Karpas-422 (cell line): ENCODE measurements around the gene RPL10A. TPM values are rescaled to one million over a fixed set of nuclear protein-coding genes. Genes with fewer than 3 reads are reported as not detected.

ENCODE experiments used
- DNase-seq: peaks from one replicate; pipeline ENCODE4 v3.0.0-alpha.2; 2015
- H2AFZ ChIP-seq: fragments of 200-600 bp; sonication (generic); 2 replicates; pipeline ENCODE4 v1.6.1; 2014; ENCODE audit warnings: antibody characterized with exemption, low read length, mixed read lengths
- H3K27ac ChIP-seq: fragments of 200-600 bp; sonication (generic); 2 replicates; pipeline ENCODE4 v1.5.1; 2014; ENCODE audit warnings: mild to moderate bottlenecking, low read length, moderate library complexity
- H3K27me3 ChIP-seq: fragments of 200-600 bp; sonication (generic); 2 replicates; pipeline ENCODE4 v1.6.1; 2014; ENCODE audit warnings: low read length, mixed read lengths
- H3K36me3 ChIP-seq: fragments of 200-600 bp; sonication (generic); 2 replicates; pipeline ENCODE4 v1.6.1; 2014; ENCODE audit warnings: low read length, mixed read lengths; ENCODE audit not compliant: insufficient read depth
- H3K4me1 ChIP-seq: fragments of 200-600 bp; sonication (generic); 2 replicates; pipeline ENCODE4 v1.6.1; 2014; ENCODE audit warnings: mild to moderate bottlenecking, low read length, mixed read lengths
- H3K4me2 ChIP-seq: fragments of 200-600 bp; sonication (generic); 2 replicates; pipeline ENCODE4 v1.6.1; 2014; ENCODE audit warnings: low read length, low read depth, mild to moderate bottlenecking; ENCODE audit not compliant: poor library complexity, severe bottlenecking
- H3K4me3 ChIP-seq: fragments of 200-600 bp; sonication (generic); 2 replicates; pipeline ENCODE4 v1.5.1; 2014; ENCODE audit warnings: mild to moderate bottlenecking, antibody characterized with exemption, low read length, mixed read lengths
- H3K79me2 ChIP-seq: fragments of 200-600 bp; sonication (generic); 2 replicates; pipeline ENCODE4 v1.6.1; 2014; ENCODE audit warnings: mild to moderate bottlenecking, low read length, mixed read lengths
- H3K9ac ChIP-seq: fragments of 200-600 bp; sonication (generic); 2 replicates; pipeline ENCODE4 v1.6.0; 2014; ENCODE audit warnings: low read length
- H3K9me2 ChIP-seq: fragments of 200-600 bp; sonication (generic), shearing (Covaris generic); replicated peaks from 2 replicates; pipeline ENCODE4 v1.6.0; 2014; ENCODE audit warnings: mild to moderate bottlenecking, low read length, moderate library complexity; ENCODE audit not compliant: insufficient read depth
- H3K9me3 ChIP-seq: fragments of 300-700, 200-600 bp; sonication (generic); 2 replicates; pipeline ENCODE4 v1.6.1; 2014; ENCODE audit warnings: low read length, mixed read lengths
- H4K20me1 ChIP-seq: fragments of 200-600 bp; sonication (generic); 2 replicates; pipeline ENCODE4 v1.6.1; 2014; ENCODE audit warnings: mild to moderate bottlenecking, antibody characterized with exemption, low read length, low read depth; ENCODE audit not compliant: insufficient read depth
- total RNA-seq: library from RNA; depleted of rRNA; stranded (reverse); fragments of >200 nt; shearing (Covaris generic); gene quantifications from 2 replicates; pipeline ENCODE4 v1.2.3, GENCODE V29; 2014; ENCODE audit warnings: low replicate concordance

The RPL10A gene
- total RNA-seq, 1 experiment from 2014 or later, result 3,423 TPM

DNA sequence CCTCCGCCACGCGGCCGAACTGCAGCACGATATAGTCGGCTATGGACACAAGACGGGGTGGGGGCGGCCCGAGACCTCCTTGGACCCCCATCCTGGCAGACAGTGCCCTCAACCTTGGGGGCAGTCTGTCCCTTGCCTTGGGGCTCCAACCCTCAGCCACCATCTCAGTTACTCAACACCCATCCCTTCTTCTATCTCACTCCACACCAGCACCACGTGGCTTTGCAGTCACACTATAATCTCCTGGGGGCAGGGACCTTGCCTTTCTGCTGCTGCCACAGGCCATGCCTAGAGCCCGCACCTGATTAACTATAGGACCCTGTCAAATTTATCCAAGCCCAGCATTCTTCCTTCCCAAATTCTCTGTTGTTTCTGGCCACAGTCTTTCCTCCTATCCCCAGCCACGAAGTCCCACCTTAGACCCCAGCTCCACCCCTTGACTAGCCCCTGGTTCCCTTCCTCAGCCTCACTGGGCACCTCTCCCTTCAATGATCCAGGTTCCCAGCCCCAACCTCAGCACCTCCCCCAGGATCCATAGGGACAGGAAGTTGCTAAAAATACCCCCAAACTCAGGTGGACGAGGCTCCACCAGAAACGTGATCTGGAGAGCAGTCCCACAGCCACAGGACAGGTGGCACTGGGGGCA, 30.3 kb downstream of the RPL10A start:
- Histone ChIP-seq H2AFZ (no peak overlapping the region), H3K4me3 (no peak overlapping the region)

GRCh38 chr6:35499372-35499771, 31.2 kb downstream of the RPL10A start:
- no peak for DNase-seq
- H3K9me2 ChIP-seq, result no peaks in the 10 kb centered on the region
- H4K20me1 ChIP-seq, result no peaks in the 10 kb centered on the region
- H3K27me3 ChIP-seq, result no peaks in the 10 kb centered on the region
- H3K79me2 ChIP-seq, result no peaks in the 10 kb centered on the region
- no peaks in the 10 kb centered on the region for H3K36me3 ChIP-seq
- H3K9me3 ChIP-seq, result no peaks in the 10 kb centered on the region
- H3K4me1 ChIP-seq, result peaks cover 3% of the 10 kb centered on the region; the same call in 1 of the 2 replicates
- H3K4me2 ChIP-seq, result no peak overlapping the region
- H3K9ac ChIP-seq, result no peak overlapping the region
- H2AFZ ChIP-seq, result no peak overlapping the region
- no peak overlapping the region for H3K27ac ChIP-seq
- H3K4me3 ChIP-seq, result no peak overlapping the region

More for the DNA sequence above, 30.3 kb downstream of the RPL10A start:
- no peaks in the 10 kb centered on the region for H4K20me1 ChIP-seq
- H3K9me2 ChIP-seq, result no peaks in the 10 kb centered on the region
- H3K36me3 ChIP-seq, result no peaks in the 10 kb centered on the region
- no peak for DNase-seq
- H3K9ac ChIP-seq, result no peak overlapping the region
- peaks cover 3% of the 10 kb centered on the region; the same call in 1 of the 2 replicates for H3K4me1 ChIP-seq
- no peak overlapping the region for H3K4me2 ChIP-seq
- no peaks in the 10 kb centered on the region for H3K27me3 ChIP-seq
- no peak overlapping the region for H3K27ac ChIP-seq
- no peaks in the 10 kb centered on the region for H3K79me2 ChIP-seq
- no peaks in the 10 kb centered on the region for H3K9me3 ChIP-seq

- Histone ChIP-seq H3K4me2 (no peak overlapping the region), H3K79me2 (no peaks in the 10 kb centered on the region), H3K9me2 (no peaks in the 10 kb centered on the region), H3K27me3 (no peaks in the 10 kb centered on the region), H2AFZ (no peak overlapping the region), H3K4me1 (peaks cover 3% of the 10 kb centered on the region; the same call in 1 of the 2 replicates), H3K36me3 (no peaks in the 10 kb centered on the region), H3K4me3 (no peak overlapping the region), H3K9me3 (no peaks in the 10 kb centered on the region), H4K20me1 (no peaks in the 10 kb centered on the region), H3K9ac (no peak overlapping the region), H3K27ac (no peak overlapping the region)
- DNase-seq, result no peak
These were observed 32.6 kb downstream of the RPL10A start for GRCh38 chr6:35500782-35501181.

DNA sequence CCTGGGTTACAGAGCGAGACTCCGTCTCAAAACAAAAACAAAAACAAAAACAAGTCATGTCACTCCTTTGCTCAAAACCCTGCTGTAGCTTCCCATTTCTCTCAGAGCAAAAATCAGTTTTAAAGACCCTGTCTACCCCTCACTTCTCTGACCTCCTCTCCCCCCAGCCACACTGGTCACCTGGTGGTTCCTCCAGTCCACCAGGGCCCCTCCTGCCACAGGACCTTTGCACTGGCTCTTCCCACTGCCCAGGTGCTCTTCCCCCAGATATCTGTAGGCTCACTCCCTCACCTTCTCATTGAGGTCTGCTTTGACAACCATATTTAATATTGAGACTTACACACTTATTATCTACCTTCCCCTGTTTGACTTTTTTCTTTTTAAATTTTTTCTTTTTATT, 33.6 kb downstream of the RPL10A start:
- H3K36me3 ChIP-seq, result no peaks in the 10 kb centered on the region
- no peak for DNase-seq
- H3K4me3 ChIP-seq, result no peak overlapping the region
- no peaks in the 10 kb centered on the region for H4K20me1 ChIP-seq
- H3K27ac ChIP-seq, result no peak overlapping the region
- H3K4me1 ChIP-seq, result peaks cover 3% of the 10 kb centered on the region; the same call in 1 of the 2 replicates
- H3K79me2 ChIP-seq, result no peaks in the 10 kb centered on the region
- H3K27me3 ChIP-seq, result no peaks in the 10 kb centered on the region
- H2AFZ ChIP-seq, result no peak overlapping the region
- no peaks in the 10 kb centered on the region for H3K9me3 ChIP-seq
- no peak overlapping the region for H3K4me2 ChIP-seq
- H3K9me2 ChIP-seq, result no peaks in the 10 kb centered on the region
- no peak overlapping the region for H3K9ac ChIP-seq

GRCh38 chr6:35503534-35503933, 35.3 kb downstream of the RPL10A start:
- Histone ChIP-seq H3K9me2 (no peaks in the 10 kb centered on the region), H3K27ac (no peak overlapping the region), H2AFZ (no peak overlapping the region), H3K27me3 (no peaks in the 10 kb centered on the region), H3K9ac (no peak overlapping the region), H3K4me1 (no peaks in the 10 kb centered on the region), H3K4me2 (no peak overlapping the region), H3K9me3 (no peaks in the 10 kb centered on the region), H4K20me1 (no peaks in the 10 kb centered on the region), H3K36me3 (no peaks in the 10 kb centered on the region), H3K79me2 (no peaks in the 10 kb centered on the region), H3K4me3 (no peak overlapping the region)
- no peak for DNase-seq

DNA sequence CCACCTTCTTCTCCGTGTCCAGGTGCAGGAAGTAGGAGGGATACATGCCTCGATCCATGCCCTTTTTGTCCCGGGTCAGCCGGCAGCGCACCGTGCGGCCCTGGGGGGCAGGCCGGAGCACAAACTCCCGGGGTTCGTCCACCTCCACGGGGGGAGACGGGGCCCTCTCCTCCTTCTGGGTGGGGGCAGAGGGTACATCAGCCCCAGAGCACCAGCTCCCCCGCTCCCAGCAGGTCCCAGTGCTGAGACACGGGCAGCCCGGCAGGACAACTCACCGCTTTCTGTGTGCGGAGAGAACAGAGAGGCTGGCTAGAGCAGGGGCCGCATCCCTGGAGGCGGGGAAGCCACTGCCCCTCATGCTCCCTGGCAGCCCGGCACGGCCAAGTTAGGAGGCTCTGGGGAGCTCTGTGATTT, 37.8 kb downstream of the RPL10A start:
- H3K4me2 ChIP-seq, result no peak overlapping the region

DNA sequence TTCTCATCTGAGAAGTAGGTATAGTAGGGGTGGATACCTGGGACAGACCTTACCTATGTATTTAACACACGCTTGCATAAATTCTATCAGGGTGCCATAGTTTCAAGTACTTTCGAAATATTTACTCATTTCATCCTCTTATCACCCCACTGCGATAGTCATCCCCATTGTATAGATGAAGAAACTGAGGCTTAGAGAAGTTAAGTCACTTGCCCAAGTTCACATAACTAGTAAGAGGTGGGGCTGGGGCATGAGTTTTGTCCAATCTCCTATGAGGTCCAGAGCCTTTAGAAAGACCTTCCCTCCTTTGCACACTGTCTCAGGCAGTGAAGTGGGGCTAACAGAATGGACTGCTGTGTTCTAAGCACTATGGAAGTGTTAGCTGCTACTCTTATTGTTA, 38.3 kb downstream of the RPL10A start:
- Histone ChIP-seq H3K4me3 (no peak overlapping the region), H3K4me2 (no peak overlapping the region)
- DNase-seq, result no peak

More for the DNA sequence above, 37.8 kb downstream of the RPL10A start:
- H3K4me3 ChIP-seq, result no peak overlapping the region
- no peaks in the 10 kb centered on the region for H3K79me2 ChIP-seq
- H3K9me3 ChIP-seq, result no peaks in the 10 kb centered on the region
- H3K9me2 ChIP-seq, result no peaks in the 10 kb centered on the region
- H2AFZ ChIP-seq, result no peak overlapping the region
- no peak overlapping the region for H3K9ac ChIP-seq
- no peaks in the 10 kb centered on the region for H4K20me1 ChIP-seq
- H3K4me1 ChIP-seq, result no peaks in the 10 kb centered on the region
- no peaks in the 10 kb centered on the region for H3K27me3 ChIP-seq
- H3K27ac ChIP-seq, result no peak overlapping the region
- no peaks in the 10 kb centered on the region for H3K36me3 ChIP-seq
- no peak for DNase-seq

GRCh38 chr6:35507221-35507620, 39.0 kb downstream of the RPL10A start:
- H3K36me3 ChIP-seq, result no peaks in the 10 kb centered on the region
- H3K27ac ChIP-seq, result no peak overlapping the region
- H3K9me3 ChIP-seq, result no peaks in the 10 kb centered on the region
- H2AFZ ChIP-seq, result no peak overlapping the region
- H3K4me3 ChIP-seq, result no peak overlapping the region
- H3K79me2 ChIP-seq, result no peaks in the 10 kb centered on the region
- no peak for DNase-seq
- no peaks in the 10 kb centered on the region for H4K20me1 ChIP-seq
- H3K9ac ChIP-seq, result no peak overlapping the region
- H3K27me3 ChIP-seq, result no peaks in the 10 kb centered on the region
- H3K4me1 ChIP-seq, result no peaks in the 10 kb centered on the region
- H3K9me2 ChIP-seq, result no peaks in the 10 kb centered on the region
- no peak overlapping the region for H3K4me2 ChIP-seq

More for the DNA sequence above, 38.3 kb downstream of the RPL10A start:
- Histone ChIP-seq H3K79me2 (no peaks in the 10 kb centered on the region), H3K9me2 (no peaks in the 10 kb centered on the region), H3K9me3 (no peaks in the 10 kb centered on the region), H4K20me1 (no peaks in the 10 kb centered on the region), H3K9ac (no peak overlapping the region), H3K36me3 (no peaks in the 10 kb centered on the region), H2AFZ (no peak overlapping the region), H3K27me3 (no peaks in the 10 kb centered on the region), H3K27ac (no peak overlapping the region), H3K4me1 (no peaks in the 10 kb centered on the region)
